Renal cortex interstitium (tissue), 11 donors: ENCODE results near the gene PCYT1A. TPM values are rescaled to one million over a fixed set of nuclear protein-coding genes. Genes with fewer than 3 reads are reported as not detected.
"Not testable (repeated sequence)": the region's sequence is repeated elsewhere in the genome, so short reads cannot be mapped to it uniquely, and the experiment has no call there.

Source experiments
- DNase-seq, 11 donors: peaks; one replicate each; pipeline ENCODE4 v3.0.0-alpha.2; 2013; ENCODE audit warnings: low read depth in 9 of 11, low spot score in 4 of 11; ENCODE audit errors: extremely low read depth in 1 of 11
- polyA plus RNA-seq, 3 donors: library from polyadenylated mRNA; unstranded; fragments of 120-200 nt; gene quantifications; one replicate each; pipeline ENCODE4 v1.2.1, GENCODE V29; 2013; ENCODE audit not compliant: insufficient read length in 3 of 3

Gene PCYT1A
- polyA plus RNA-seq, 3 donors = 36.2 to 42.8 (median 37.8) TPM

DNA sequence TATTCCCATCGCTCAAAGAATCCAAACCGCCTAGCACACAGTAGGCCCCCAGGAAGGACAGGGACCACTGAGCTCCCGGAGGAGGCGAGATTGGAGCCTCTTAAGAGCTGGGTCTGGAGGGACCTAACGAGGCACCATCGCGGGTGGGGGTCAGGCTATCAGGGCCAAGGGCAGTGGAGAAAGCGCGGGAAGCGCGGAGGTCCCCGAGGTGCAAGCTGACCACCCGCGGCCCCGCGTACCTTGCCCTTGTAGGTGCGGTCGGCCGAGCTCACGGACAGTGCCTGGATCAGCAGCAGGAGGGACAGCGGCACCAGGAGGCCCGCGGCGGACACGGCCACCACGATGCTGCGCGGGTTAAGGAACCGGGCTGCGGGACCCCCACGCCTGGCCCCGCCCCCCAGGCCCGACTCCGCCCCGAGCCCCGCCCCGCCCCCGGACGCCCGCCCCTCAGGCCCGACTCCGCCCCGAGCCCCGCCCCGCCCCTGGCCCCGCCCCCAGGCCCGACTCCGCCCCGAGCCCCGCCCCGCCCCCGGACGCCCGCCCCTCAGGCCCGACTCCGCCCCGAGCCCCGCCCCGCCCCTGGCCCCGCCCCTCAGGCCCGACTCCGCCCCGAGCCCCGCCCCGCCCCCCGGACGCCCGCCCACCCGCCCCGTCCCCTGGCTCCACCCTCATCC lies 80.2 kb downstream of the PCYT1A start:
- no peak for DNase-seq

DNA sequence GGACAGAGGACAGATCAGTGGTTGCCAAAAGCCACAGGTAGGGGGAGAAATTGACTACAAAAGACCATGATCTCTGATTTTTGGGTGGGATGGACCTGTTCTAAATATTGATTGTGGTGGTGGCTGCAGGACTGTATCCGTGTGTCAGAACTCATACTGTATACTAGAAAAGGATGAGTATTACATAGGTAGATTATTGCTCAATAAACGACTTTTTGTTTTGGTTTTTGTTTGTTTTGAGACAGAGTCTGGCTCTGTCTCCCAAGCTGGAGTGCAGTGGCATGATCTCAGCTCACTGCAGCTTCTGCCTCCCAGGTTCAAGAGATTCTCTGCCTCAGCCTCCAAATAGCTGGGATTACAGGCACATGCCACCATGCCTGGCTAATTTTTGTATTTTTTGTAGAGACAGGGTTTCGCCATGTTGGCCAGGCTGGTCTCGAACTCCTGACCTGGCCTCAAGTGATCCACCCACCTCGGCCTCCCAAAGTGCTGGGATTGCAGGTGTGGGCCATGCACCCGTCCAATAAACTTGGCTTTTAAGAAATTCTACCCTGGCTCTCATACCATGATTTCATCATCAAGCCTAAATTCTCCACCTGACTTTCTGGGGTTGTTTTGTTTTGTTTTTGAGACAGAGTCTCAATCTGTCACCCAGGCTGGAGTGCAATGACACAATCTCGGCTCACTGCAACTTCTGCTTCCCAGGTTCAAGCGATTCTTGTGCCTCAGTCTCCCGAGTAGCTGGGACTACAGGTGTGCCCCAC lies 81.9 kb downstream of the PCYT1A start:
- DNase-seq = not testable (repeated sequence)

DNA sequence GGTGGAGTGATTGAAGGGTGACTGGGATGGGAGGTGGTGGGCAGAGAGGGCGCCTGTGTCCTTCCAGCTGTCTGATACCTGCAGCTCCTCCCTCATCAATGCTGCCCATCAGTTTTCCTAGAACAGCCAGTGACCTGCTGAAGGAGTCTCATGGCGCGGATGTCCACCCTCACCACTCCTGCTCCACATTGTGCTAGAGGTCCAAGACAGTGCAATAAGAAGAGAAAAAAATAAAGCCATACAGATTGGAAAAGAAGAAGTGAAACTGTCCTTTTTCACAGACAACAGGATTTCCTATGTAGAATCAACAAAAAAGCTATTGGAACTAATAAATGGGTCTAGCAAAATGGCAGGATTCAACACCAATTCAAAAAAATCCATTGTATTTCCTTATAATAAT lies 83.7 kb downstream of the PCYT1A start:
- DNase-seq = no peak

DNA sequence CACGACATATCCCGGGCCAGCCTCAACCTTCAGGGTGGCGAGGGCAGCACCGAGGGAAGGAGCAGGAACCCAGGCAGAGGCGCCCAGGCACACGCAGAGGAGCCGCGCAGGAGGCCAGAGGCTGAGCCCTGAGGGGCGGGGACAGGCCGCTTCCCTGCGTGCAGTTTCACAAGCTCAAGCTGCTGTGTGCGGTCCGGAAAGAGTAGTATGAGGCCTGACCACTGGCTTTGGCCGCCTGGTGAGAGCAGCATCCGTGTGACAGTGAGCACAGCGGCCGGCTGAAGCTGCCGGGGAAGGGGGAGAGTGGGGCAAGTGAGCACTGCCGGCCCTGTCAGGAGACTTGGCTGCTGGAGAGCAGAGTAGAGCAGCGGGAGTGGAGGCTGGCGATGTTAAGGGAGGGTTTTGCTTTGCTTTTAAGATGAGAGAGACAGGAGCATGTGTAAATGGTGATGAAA lies 85.0 kb downstream of the PCYT1A start:
- no peak for DNase-seq

DNA sequence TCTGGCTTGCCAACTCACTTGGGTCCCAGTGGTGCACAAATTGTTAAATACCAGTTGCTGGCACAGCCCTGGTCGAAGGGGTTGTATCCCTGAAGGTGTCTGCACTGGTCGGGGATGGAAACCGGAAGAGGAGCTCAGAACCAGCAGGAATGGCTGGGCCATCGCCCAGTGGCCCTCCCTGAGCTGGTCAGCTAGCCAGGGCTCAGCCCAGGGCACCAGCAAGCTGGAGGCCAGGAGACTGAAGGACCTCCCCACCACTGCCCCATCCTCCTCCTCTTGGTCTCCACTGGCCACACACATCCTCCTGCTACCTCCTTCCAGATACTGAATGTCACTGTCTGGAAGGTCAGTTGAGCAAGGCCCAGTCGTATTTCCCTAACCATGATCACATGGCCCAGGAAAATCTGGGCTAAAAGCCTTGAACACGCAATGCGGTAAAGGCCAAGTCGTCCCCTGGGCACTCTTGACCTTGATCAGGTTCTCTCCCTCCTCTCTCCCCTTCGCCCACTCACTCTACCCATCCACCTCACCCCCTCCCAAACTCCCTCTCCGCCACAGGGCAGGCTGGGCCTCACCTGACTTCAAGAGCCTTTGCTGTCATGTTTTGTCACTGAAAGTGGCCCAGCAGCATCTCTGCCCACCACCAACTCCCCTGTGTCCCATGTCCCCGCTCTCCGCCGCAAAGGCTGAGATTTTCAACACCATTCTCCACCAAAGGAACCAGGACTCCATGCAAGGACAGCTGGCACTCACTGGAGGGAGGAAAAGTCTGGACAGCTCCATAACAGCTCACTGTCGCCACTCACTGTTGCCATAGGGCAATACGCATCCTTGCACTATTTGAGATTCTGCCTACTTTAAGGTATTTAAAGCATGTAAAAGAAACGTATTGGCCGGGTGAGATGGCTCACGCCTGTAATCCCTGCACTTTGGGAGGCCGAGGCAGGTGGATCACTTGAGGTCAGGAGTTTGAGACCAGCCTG lies 88.5 kb downstream of the PCYT1A start:
- no peak for DNase-seq

DNA sequence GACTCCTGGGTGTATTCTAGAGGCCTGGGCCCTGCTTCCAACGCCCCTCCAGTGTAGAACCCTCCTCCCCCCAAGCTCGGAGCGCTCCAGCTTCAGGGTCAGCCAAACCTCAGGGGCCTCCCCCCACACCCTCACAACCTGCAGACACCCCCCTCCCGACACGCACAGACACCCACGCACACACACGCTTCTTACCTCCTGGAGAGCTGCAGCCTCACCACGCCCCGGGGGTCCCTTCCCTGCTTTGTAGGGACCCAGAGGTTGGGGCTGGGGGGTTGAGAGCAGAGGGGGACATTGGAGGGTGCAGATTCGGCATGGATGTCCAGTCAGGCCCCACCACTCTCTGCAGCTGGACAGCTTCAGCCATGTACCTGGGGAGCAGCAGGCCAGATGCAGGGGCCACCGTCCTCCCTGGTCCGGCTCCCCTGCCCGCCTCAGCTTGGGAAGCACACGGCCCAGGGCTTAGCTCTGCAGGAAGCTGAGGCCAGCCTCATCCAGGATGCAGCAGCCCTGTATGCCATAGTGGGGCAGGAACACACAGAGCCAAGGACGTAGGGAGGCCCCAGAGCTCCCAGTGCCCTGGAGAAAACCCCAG lies 89.3 kb downstream of the PCYT1A start:
- no peak for DNase-seq

DNA sequence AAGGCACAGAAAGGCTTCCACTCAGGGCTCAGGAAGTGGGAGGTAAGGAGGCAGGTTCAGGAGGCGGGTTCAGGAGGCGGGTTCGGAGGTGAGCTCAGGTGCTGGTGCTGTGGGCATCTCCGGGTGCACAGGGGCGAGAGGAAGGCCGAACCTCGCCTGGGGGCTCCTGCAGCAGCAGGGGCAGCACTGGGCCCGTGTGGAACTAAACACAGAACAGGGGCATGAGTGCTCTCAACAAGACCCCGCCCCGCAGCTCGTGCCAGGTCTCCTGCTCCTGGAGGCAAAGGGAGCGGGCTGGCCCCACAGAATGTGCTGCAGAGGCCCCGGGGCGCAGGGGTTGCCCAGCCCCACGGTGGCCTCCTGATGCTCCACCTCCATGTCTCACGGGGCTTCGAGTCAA lies 90.0 kb downstream of the PCYT1A start:
- no peak for DNase-seq

DNA sequence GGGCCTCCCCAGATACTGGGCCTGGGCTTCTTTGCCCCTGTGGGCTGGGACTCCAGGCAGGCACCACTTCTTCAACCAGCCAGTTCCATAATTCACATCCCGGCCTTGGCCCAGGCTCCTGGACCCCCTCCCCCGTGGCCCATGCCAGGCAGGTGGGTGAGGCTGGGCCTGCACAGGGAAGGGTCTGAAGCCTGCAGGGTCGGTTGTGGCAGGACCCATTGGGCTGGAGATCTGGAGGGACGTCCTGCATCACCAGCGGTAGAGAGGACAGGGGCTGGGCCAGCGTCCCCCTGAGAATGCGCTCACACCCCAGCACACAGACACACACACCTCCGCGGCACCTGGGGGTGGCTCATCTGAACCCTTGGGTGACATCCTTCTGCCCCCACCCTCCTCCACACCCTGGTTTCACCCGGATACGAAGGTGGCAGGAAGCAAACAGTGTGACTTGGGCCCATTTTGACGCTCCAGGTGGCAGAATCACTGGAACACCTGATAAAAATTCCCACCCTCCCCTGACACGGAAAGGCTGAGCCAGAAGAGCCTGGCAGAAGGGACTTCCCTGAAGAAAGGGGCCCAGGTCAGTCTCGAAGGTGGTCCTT lies 91.8 kb downstream of the PCYT1A start:
- DNase-seq = no peak

DNA sequence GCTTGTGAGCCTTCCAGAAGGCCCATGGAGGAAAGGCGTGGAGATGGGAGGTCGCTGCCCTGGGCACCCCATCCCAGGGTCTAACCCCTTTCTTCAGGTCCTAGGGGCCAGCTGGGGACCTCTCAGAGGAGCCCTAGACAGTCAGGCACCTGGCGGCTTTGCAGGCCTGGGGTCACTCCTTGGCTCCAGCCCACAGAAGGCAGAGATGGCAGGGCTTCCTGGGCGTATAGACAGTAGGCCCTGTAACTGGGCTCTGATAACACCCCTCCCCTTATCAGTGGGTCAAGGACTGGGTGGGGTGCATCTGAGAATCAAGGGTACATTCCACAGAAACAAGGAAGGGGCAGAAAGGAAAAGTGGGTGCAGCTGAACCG lies 93.0 kb downstream of the PCYT1A start:
- no peak for DNase-seq

DNA sequence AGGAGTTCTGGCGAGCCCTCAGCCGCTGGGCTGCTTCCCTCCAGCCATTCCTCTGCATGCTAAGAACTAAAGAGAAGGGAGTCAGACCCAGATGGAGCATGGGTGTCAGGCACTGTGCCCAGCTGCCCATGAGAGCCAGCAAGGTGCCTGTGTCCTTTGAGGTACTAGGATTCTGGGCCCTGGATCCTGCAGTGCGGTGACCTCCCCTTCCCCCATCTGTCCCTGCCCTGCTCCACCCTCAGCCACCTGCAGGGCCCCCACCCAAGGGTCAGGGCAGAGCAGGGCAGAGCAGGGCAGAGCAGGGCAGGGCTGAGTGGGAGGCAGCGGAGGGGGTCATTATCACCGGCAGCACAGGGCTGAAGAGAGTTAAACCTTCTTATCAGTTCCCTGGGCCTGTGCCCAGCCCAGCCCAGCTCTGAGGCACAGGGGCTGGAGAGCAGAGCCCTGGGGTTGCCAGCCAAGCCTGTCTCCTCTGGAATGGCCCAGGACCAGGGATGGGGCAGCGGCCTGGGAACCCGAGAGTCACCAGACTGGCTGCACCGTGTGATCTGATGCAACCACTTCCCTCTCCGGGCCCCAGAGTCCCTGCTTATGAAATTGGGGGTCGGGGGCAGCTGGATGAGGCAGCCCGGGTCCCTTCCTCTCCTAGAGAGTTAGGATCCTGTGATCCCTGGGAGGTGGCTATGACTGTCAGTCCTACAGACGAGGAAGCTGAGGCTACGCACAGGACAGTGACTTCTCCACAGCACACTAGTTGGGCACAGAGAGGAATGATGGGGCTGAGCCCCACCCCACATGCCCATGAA lies 93.6 kb downstream of the PCYT1A start:
- DNase-seq = no peak

DNA sequence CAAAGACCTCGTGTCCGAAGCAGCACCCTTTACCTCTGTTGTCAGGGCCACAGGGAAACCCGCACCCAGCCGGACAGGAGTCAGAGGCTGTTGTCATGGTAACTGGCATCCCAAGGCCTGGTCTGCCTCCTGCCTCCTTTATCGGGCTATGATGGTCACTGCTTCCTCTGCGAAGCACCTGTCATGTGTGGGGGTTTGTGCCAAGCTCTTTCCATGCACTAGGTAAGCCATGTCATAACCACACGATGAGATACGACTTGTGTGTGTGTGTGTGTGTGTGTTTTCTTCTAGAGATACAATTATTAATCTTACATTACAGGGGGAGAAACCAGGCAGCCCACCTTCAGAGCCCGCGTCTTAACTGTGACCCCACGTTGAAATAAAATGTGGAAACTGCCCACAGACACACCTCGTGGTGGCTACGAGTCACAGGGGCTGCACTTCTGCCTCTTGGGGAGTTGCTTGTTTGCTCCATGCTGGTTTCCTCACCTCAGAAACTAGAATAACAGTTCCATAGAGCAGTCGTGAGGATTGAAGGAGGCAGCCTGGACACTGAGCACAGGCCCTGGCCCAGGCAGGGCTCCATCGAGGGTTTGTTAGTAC lies 94.3 kb downstream of the PCYT1A start:
- DNase-seq = no peak

DNA sequence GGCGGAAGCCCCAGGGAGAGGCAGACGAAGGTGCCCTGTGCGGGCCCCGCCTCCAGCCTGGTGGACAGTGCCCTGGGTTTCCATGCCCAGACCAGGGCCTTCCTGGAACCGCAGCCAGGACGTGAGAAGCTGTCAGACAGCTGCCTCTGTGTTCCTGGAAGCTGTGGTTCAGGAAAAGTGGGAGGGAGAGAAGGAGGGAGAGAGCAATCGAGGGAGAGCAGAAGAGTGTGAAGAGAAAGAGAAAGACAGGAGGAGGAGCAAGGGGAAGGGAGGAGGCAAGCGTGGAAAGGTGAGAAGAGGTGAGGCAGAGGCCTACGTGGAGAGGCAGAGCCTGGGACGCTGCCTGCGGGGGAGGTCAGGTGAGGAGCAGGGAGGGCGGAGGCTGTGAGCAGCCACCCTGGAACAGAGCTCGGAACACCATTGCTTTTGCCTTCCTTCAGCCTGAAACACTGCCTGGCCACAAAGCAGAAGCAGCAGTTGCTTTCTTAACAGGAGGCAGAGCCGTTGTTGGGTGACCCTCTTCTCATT lies 94.9 kb downstream of the PCYT1A start:
- DNase-seq = no peak

DNA sequence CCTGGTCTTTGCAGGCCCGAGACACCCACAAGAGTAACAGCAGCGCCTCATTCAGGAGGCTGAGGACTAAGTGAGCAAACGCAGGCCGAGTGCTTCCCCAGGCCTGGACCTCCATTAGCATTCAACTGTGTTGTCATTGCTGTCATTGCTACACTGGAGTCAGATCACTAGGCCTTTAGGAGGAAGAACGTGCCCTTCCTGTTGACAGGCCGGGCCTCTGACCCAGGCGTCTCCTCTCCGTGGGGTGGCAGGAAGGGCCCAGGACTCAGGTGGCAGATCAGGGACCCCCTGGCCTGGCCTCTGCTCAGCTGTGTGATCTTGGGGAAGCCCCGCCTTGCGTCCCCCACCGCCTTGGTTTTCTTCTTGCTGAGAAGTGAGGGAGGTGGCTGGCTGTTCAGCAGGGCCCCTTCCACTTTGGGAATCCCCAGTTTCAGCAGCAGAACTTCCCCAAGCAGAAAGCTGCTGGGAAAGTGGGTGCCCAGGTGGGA lies 95.4 kb downstream of the PCYT1A start:
- DNase-seq = no peak

DNA sequence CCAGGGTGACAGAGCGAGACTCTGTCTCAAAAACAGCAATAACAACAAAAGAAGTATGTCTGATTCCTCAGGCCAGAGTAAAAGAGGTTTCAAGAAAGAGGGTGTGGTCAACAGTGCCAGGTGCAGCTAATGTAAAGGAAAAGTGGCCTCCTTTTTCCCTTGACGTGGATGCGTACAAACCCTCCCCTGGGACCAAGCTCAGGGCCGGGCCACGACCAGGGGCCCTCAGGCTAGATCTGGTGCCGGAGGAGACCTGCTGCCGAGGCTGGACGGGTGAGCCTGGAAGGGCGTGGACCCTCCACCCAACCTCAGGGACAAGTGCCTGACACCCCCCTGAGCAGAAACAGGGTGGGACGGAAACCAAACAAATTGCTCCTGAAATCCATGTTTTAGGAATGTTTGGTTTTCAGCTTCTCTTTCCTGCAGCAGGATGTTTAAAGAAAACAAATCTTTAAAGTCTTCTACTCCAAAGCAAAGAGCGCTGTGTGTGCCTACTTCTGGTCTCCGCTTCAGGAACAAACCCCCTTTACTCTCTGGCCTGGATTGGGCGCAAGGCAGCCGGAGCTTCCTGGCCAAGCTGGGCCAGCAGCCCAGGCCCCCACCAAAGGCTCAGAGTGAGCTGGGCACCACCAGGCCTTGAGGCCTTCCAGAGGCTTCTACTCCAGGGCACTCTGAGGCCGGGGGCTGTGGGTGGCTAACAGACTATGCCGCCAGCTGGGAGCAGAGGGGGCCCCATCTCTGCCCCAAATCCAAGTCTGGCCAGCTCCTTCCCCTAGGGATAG lies 97.8 kb downstream of the PCYT1A start:
- DNase-seq = no peak

DNA sequence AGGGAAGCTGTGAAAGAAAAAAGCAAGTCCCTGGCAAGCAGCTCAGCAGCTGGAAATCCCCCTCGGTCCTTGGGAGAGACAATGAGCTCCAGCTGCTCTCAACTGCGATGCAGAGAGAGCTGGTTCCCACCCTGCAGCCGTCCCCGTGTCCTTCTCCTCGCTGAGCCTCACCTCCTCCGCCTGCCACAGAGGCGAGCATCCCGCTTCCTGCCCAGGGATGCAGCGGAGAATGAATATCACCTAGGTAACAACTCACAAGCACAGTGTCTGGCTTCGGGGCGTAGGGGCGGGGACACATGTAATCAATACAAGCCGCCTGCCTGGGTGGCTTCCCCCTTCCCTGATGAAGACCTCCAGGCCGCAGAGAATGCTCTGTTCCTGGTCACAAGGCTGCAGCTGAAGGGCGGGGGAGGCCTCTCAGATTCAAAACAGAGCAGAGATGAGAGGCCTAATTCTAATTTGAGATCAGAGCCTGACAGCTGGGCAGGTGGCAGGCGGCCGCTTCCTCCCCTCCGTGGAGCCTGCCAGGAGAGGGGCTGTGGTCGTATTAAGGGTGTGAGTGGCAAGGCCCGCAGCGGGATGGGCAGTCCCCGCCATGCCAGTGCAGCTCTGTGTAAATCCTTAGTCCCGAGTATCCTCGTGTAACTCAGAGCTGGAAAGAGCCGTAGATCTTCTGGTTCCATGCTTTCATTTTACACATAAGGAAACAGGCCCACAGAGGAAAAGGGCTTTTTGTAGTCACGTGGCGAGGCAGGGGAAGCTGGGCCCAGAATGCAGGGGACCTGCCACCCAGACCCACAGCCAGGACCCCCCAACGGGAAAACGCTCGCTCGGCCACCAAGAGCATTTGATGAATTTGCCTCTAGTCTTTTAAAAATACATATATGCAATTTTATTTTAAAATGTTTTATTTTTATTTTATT lies 100.6 kb downstream of the PCYT1A start:
- peak in 2 of 11 donors; percentile 36 for DNase-seq

DNA sequence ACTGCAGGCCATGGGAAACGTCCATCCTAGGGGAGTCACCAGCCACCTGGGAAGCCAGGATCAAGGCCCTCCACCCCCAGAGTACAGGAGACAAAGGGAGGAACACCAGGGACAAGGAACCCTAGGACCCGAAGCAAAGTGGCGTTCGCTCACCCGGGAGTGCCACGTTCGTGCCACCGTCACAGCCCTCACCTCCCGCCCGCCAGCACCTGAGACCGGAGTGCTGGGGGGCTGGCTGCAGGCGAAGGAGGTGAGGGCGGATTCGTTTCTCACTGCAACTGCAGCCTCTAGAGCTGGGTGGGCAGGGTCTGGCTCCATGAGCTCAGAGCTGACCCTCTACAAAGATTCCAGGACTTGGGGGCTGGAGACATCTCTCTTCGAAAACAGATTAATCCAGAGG lies 102.6 kb downstream of the PCYT1A start:
- no peak for DNase-seq
